Lower leg skin (tissue), 4 donors: ENCODE results near the gene KATNIP. TPM values are rescaled to one million over a fixed set of nuclear protein-coding genes. Genes with fewer than 3 reads are reported as not detected.

Experiments
- DNase-seq, 2 donors: peaks; one replicate each; pipeline ENCODE4 v3.0.0-alpha.2; 2019; ENCODE audit warnings: low spot score in 2 of 2
- H3K4me3 ChIP-seq: fragments of 200-600 bp; sonication (generic); 2 replicates; pipeline ENCODE4 v1.5.1; 2017; ENCODE audit warnings: mild to moderate bottlenecking, low read depth; ENCODE audit not compliant: poor library complexity, severe bottlenecking
- CTCF ChIP-seq, 3 donors: fragments of 450-650 bp; IDR thresholded peaks; one replicate each; pipeline ENCODE4 v1.5.1; 2016; ENCODE audit warnings: antibody characterized with exemption in 3 of 3, mild to moderate bottlenecking in 3 of 3, moderate library complexity in 2 of 3
- POLR2A ChIP-seq, 2 donors: fragments of 450-650 bp; IDR thresholded peaks; one replicate each; pipeline ENCODE4 v1.6.1; 2016 to 2017; ENCODE audit warnings: antibody characterized with exemption in 2 of 2, mild to moderate bottlenecking in 1 of 2, moderate library complexity in 1 of 2
- WGBS, 2 donors: methylation state at CpG; one replicate each; pipeline ENCODE4 v1.1.5; 2018; 5-methylcytosine and 5-hydroxymethylcytosine counted together
- intact Hi-C: fragments of 100-400 bp; cut with DNase I; formaldehyde crosslinking; loops from one replicate; pipeline ENCODE4 v1.15.0; 2023; ENCODE audit warnings: low total_unique reads
- total RNA-seq, 4 donors: library from RNA; depleted of rRNA; stranded (reverse); fragments of >200 nt; gene quantifications; one replicate each; pipeline ENCODE4 v1.1.0, GENCODE V29; 2016

The KATNIP gene
- total RNA-seq, 4 donors from 2014 or later, result 18.5 to 33.6 (median 25.1) TPM

GRCh38 chr16:27585200-27585599 is 35.3 kb downstream of the KATNIP start:
- no peak overlapping the region for H3K4me3 ChIP-seq
- WGBS, 2 donors, result 88 to 92% methylated on average over 5 of the region's 5 CpGs
- TF ChIP-seq POLR2A (IDR thresholded peaks at IDR 0.05), result no peak
- TF ChIP-seq CTCF (IDR thresholded peaks at IDR 0.05), result no peak
- intact Hi-C loops, result no loop called here
- no peak for DNase-seq

- no peak overlapping the region for H3K4me3 ChIP-seq
- WGBS, 2 donors, result 74 to 75% methylated on average over 8 of the region's 8 CpGs
- no peak for DNase-seq
- intact Hi-C loops, result no loop called here
- TF ChIP-seq CTCF (IDR thresholded peaks at IDR 0.05) (no peak), POLR2A (IDR thresholded peaks at IDR 0.05) (no peak)
These were observed 36.8 kb downstream of the KATNIP start for GRCh38 chr16:27586711-27587110.

- DNase-seq, result no peak
- no peak overlapping the region for H3K4me3 ChIP-seq
- intact Hi-C loops, result no loop called here
- no peak for TF ChIP-seq POLR2A (IDR thresholded peaks at IDR 0.05)
- WGBS, 2 donors, result 91 to 95% methylated on average over 3 of the region's 3 CpGs
These were observed 38.1 kb downstream of the KATNIP start for GRCh38 chr16:27588057-27588456.

GRCh38 chr16:27591837-27592236 is 41.9 kb downstream of the KATNIP start:
- WGBS, 2 donors, result 84 to 86% methylated on average over 4 of the region's 4 CpGs
- intact Hi-C loops, result no loop called here
- DNase-seq, result no peak
- no peak overlapping the region for H3K4me3 ChIP-seq
- no peak for TF ChIP-seq POLR2A (IDR thresholded peaks at IDR 0.05)
- TF ChIP-seq CTCF (IDR thresholded peaks at IDR 0.05), result no peak

- 81 to 89% methylated on average over 4 of the region's 4 CpGs for WGBS, 2 donors
- TF ChIP-seq POLR2A (IDR thresholded peaks at IDR 0.05), result no peak
- no peak for TF ChIP-seq CTCF (IDR thresholded peaks at IDR 0.05)
- intact Hi-C loops, result no loop called here
- DNase-seq, result no peak
- no peak overlapping the region for H3K4me3 ChIP-seq
These were observed 45.5 kb downstream of the KATNIP start for GRCh38 chr16:27595475-27595874.

- TF ChIP-seq POLR2A (IDR thresholded peaks at IDR 0.05), result no peak
- TF ChIP-seq CTCF (IDR thresholded peaks at IDR 0.05), result no peak
- intact Hi-C loops, result no loop called here
- H3K4me3 ChIP-seq, result no peak overlapping the region
- WGBS, 2 donors, result 91 to 94% methylated on average over 6 of the region's 6 CpGs
- no peak for DNase-seq
These were observed 46.0 kb downstream of the KATNIP start for GRCh38 chr16:27595993-27596392.
